HG03097 (cell line): ENCODE measurements around the gene CRYL1.

Source experiments
- ATAC-seq: cut with Tn5 transposase; IDR thresholded peaks from one replicate; pipeline ENCODE4 v1.9.1; 2021; ENCODE audit not compliant: unreplicated experiment, low FRiP score

The CRYL1 gene

DNA sequence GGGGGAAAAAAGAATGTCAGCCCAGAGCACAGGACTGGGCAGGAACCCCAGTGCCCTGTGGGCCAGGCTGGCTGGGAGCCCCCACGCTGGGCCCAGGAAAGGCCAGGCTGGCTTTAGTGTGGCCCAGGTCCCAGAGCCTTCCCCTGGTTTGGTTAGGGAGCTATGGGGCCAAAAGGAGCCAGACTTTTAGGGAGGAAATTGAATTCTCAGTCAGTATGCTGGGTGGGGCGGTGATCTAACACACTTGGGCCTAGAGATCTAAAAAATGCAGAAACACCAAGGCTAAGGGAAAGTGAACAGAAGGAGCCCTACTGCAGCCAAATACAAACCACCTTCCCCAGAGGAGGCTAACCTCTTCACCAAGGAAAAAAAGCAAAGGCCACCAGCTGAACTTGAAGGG lies 137.5 kb downstream of the CRYL1 start:
- ATAC-seq: no peak

DNA sequence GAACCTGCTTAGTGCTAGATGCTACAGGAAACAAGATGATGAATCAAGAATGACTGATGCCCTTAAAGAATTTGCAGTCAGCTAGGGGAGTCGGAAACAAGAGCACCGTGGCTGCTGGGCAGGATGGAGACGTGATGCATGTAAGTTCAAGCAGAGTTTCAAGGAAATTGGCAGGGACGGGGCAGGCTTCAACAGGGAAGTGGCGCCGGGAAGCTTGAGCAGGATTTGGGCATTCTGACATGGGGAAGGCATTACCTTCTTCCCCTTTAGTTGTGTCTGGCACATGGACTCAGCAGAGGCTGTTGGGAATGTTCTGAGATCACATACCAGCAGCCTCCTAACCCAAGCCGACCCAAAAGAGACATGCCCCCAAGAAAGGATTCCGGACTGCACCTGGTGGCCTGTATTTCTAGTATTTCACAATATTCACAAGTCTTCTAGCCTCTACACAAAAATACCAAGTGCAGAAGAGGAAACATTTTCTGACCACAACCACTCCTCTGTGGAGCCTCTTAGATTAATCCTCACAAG lies 138.2 kb downstream of the CRYL1 start:
- ATAC-seq: no peak

DNA sequence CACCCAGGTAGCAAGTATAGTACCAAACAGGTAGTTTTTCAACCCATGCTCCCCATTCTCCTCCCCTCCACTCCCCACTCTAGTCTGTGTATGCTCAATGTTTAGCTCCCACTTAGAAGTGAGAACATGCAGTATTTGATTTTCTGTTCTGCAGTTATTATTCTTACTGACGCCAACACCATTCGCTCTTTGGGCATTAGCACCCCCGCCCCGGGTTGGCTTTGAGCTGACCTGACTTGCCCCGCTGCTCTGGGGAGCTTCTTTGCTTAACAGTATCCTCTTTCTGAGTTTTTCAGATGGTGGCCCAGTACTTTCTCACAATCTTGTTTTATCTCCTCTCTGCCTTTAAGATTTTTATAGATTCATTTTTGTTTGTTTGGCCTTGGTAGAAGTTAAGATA lies 138.7 kb downstream of the CRYL1 start:
- no peak for ATAC-seq

GRCh38 chr13:20383058-20383457 lies 142.6 kb downstream of the CRYL1 start:
- ATAC-seq: no peak

GRCh38 chr13:20381401-20381800 lies 144.3 kb downstream of the CRYL1 start:
- ATAC-seq: no peak

- no peak for ATAC-seq
Measured at GRCh38 chr13:20378721-20379120, 146.9 kb downstream of the CRYL1 start.

- ATAC-seq: no peak
Measured at GRCh38 chr13:20377720-20378119, 147.9 kb downstream of the CRYL1 start.

DNA sequence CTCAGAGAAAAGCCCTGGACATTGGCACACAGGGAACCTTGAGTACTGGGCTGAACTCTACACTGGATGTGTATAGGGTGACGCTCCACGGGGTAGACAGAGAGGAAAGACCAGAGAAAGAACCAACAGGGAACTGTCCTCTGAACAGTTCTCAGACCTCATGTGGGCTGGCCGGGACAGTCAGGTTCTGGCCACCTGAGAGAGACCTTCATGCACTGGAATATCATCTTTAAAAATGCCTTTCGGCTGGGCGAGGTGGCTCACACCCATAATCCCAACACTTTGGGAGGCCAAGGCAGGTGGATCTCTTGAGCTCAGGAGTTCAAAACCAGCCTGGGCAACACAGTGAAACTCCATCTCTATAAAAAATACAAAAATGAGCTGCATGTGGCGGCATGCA lies 149.8 kb downstream of the CRYL1 start:
- no peak for ATAC-seq

DNA sequence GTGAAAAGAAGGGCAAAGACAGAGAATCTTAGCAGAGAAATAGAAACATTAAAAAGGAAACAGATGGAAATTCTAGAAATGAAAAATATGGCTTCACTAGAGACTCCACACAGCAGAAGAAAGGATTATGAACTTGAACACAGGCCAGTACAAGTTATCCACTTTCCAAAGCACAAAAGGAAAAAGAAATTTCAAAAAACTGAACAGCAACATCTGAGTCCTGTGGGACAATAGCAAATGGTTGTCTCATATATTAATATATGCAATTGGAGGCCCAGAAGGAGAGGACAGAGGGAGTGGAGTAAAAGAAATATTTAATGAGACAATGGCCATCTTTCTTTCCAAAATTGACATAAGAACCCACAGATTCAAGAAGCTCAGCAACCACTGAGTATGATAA lies 151.8 kb downstream of the CRYL1 start:
- no peak for ATAC-seq

DNA sequence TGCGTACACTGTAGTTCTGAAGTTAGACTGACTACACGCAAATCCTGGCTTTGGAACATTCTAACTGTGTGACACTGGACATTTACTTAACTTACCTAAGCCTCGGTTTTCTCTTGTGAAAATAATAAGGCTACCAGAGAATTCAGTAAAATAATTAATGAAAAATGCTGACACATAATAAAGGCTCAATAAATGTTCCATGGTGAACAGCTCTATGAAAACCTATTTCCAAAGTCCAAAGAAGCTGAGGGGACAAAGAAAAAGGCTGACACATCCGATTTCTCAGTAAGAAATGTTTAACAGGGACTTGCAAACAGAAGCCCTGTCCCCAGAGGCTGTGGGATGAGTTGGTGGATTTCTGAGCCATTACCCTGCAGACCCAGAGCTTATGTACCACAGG lies 153.8 kb downstream of the CRYL1 start:
- no peak for ATAC-seq

GRCh38 chr13:20370815-20371421 lies 154.7 kb downstream of the CRYL1 start:
- no peak for ATAC-seq

GRCh38 chr13:20369886-20370361 lies 155.7 kb downstream of the CRYL1 start:
- no peak for ATAC-seq

- ATAC-seq: no peak
Measured at GRCh38 chr13:20366056-20366455, 159.6 kb downstream of the CRYL1 start.

DNA sequence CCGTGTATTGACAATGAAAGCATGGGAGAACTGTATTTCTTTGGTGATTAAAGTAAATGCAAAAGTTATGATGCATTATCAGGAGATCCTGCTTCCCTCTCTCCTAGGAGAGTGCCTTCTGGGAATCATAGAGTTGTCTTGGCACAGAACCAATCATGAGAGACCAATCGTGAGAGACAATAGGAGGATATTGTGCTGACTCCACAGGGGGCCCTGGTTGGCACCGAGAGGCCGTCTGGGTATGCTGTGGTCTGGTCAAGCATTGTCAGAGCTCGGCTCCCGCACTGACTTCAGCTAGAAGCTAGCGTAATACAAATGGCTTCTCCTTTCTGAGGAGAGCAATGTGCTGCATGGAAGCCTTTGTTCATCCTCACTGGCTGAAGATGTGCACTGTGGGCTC lies 162.1 kb downstream of the CRYL1 start:
- ATAC-seq: no peak

DNA sequence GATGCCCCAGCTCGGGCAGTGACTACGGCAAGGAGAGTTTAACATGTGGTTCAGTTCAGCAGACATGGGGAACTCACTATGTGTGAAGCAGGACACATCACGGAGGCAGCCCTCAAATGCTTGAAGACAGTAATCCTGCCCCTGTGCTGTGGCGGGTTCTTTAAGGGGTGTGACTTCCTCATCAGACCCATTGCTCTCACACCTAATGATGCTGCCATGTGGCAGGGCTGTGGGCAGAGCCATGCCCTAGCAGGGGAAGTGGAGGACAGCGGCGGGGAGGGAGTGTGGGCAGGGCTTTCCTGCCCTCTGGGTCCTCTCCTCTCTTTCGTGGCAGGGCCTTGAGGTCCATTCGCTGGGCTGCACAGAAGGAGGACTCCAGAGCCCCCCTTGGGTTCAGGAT lies 162.5 kb downstream of the CRYL1 start:
- ATAC-seq: no peak

- no peak for ATAC-seq
Measured at GRCh38 chr13:20362484-20363041, 163.1 kb downstream of the CRYL1 start.

- no peak for ATAC-seq
Measured at GRCh38 chr13:20360835-20361412, 164.7 kb downstream of the CRYL1 start.

- ATAC-seq: no peak
Measured at GRCh38 chr13:20360041-20360491, 165.6 kb downstream of the CRYL1 start.

GRCh38 chr13:20359335-20359734 lies 166.3 kb downstream of the CRYL1 start:
- no peak for ATAC-seq

DNA sequence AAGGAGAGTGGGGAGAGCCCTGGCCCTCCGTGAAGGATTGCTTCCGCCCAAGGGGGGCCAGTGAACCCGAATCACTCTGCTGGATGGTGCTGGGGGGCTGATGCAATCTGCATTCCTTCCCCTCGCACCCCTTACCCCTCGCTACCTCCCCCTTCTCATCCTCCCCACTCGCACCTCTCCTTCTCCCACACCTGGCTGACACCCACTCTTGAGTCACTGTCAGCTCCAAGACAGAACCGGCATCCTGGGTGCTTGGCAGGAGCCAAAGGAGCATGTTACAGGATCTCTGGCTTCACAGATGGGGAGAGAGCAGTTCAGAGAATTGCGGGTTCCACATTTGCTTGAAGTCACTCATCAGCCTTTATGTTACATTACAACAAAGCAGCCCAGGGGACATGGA lies 167.6 kb downstream of the CRYL1 start:
- no peak for ATAC-seq

- no peak for ATAC-seq
Measured at GRCh38 chr13:20356444-20356843, 169.2 kb downstream of the CRYL1 start.

GRCh38 chr13:20354722-20355121 lies 170.9 kb downstream of the CRYL1 start:
- ATAC-seq: no peak
